ENCODE results near the gene ABCA12. TPM values are rescaled to one million over a fixed set of nuclear protein-coding genes. Genes with fewer than 3 reads are reported as not detected.
A peak's percentile ranks its signal among the peaks of the same experiment; 100 is the strongest.

Gene ABCA12
- total RNA-seq, 8 experiments from 2014 or later, result 0.04 to 0.92 (median 0.10) TPM

DNA sequence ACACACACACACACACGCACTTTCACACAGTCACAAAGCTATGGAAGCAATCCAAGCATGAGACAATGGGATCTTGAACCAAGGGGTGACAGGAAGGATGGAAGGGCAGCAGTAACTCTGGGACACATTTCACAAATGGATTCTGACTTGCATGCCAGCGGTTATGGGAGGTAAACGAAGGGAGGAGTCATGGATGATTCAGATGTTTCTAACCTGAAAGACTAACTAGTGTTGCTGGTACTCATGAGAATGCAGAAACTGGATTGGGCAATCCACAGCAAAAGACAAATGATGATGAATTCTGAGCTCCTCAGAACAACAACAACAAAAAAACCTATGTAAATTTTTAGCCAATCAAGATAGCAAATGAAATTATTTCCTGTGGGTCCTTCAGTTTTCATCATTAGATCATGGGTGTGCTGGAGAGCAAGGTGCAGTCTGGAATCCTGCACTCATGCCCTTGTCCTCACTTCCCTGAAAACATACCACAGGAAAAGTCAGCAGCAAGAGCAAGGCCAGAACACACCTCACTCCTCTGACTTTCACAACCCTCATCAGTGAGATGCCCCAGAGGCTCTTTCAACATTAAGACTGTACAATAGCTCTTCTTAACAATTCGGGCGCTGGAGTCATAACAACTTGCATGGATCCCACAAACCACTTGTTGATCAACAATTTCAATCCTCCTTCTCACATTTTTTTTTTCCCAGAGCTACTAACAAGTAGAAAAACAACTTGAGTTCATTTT, 32.6 kb downstream of the ABCA12 start:
- Histone ChIP-seq H3K27ac (no peak overlapping the region), H3K4me3 (no peak overlapping the region), H3K4me1 (replicated peaks in 1 of 2) (no peaks in the 10 kb centered on the region)
- in situ Hi-C loops (cut with MboI; ENCODE audit: low pct_unique_long_range_greater_than_20kb in 2 of 9, low sequenced_read_pairs in 9 of 9, unreplicated experiment in 9 of 9), result no loop called here
- WGBS, 10 experiments, result 0 to 100% (median 90%) methylated on average over 1 to 5 of the region's 5 CpGs; no CpG with 5 or more reads in 4 of the 10 experiments
- ATAC-seq (replicated peaks in 6 of 8), result peak in 1 of 8 experiments; percentile 76

DNA sequence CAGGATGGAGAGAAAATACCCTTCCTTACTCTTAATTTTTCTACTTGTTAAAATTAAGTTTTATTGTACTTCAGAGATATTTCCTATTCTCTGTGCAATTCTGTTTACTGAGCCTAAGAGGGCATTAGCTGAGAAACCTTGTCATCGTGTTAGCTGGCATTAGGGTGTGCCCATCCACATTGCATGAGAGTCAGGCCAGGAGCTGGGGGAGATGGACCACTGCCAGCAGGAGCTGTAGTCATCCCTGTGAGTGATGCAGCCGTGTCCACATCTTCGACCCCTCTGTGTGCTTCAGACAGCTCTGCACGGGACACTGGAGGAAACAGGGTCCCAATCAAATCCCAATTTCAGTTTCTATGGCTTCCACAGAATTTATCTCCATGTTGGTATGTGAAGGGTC, 34.2 kb downstream of the ABCA12 start:
- ATAC-seq (replicated peaks in 6 of 8), result no peak
- in situ Hi-C loops (cut with MboI; ENCODE audit: low pct_unique_long_range_greater_than_20kb in 2 of 9, low sequenced_read_pairs in 9 of 9, unreplicated experiment in 9 of 9), result no loop called here

DNA sequence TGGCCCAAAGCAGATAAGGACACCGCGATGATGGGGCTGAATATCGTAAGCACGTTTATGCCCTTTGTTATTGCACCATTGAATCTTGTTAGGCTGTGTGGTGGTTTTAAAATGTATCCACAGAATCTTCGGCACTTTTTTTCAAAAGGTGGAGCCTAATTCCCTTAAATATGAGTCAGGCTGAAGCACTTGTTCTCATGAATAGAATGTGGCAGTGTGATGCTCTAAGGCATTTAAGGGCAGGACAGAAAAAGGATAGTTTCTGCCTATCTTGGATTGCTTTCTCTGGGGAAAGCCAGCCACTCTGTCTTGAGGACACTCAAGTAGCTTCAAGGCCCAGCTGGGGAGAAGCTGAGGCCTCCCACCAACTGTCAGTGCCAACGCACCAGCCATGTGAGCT, 39.6 kb downstream of the ABCA12 start:
- WGBS, 10 experiments, result 0 to 100% (median 83%) methylated on average over 1 to 5 of the region's 6 CpGs; no CpG with 5 or more reads in 1 of the 10 experiments
- in situ Hi-C loops (cut with MboI; ENCODE audit: low pct_unique_long_range_greater_than_20kb in 2 of 9, low sequenced_read_pairs in 9 of 9, unreplicated experiment in 9 of 9), result no loop called here
- no peaks in the 10 kb centered on the region for H3K4me1 ChIP-seq (replicated peaks in 1 of 2)
- ATAC-seq (replicated peaks in 6 of 8), result peak in 1 of 8 experiments; percentile 65
- H3K27ac ChIP-seq, result no peak overlapping the region
- H3K4me3 ChIP-seq, result no peak overlapping the region

More for the DNA sequence above, 34.2 kb downstream of the ABCA12 start:
- 0 to 100% (median 80%) methylated on average over 1 to 4 of the region's 4 CpGs; no CpG with 5 or more reads in 4 of the 10 experiments for WGBS, 10 experiments
- no peak overlapping the region for H3K4me3 ChIP-seq
- no peaks in the 10 kb centered on the region for H3K4me1 ChIP-seq (replicated peaks in 1 of 2)
- H3K27ac ChIP-seq, result no peak overlapping the region

DNA sequence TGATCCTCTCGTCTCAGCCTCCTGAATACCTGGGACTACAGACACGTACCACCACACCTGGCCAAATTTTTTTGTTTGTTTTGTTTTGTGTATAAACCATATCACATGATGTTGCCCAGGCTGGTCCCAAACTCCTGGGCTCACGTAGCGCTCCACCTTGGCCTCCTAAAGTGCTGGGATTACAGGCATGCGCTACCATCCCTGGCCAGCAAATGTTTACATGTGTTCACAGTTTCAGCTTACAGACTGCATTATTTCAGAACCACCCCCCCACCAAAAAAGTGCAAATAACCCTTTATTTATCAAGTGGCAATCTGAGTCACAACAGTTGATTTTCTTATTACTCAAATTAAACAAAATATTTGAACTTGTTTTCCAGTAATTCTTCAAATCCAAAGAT, 54.3 kb downstream of the ABCA12 start:
- H3K27ac ChIP-seq, result no peak overlapping the region
- ATAC-seq (replicated peaks in 6 of 8), result no peak
- peaks cover 0 to 22% of the 10 kb centered on the region in 2 donors for H3K4me1 ChIP-seq (replicated peaks in 1 of 2)
- in situ Hi-C loops (cut with MboI; ENCODE audit: low pct_unique_long_range_greater_than_20kb in 2 of 9, low sequenced_read_pairs in 9 of 9, unreplicated experiment in 9 of 9), result no loop called here
- WGBS, 10 experiments, result 0 to 100% (median 79%) methylated on average over 1 to 5 of the region's 5 CpGs; no CpG with 5 or more reads in 1 of the 10 experiments
- no peak overlapping the region for H3K4me3 ChIP-seq

DNA sequence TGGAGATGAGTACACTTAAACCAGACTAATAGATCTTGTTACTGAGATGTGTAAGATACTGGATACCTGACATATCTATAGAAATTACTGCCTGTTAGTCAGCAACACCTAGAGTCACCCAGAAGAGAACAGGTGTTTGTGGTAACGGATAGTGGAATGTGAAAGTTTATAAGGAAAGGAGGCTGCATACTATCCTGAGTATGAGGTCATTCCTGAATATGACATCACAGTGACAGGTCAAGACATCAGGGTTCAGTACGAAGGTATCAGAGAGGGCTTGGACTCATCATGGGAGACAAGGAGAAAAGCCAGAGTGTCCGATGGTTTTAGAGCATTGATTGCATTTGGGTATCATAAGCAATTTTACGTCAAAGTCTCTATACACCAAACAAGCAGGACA, 55.3 kb downstream of the ABCA12 start:
- no peak overlapping the region for H3K27ac ChIP-seq
- no peak for ATAC-seq (replicated peaks in 6 of 8)
- no peak overlapping the region for H3K4me3 ChIP-seq
- WGBS, 10 experiments, result 37 to 100% (median 64%) methylated on average over 1 to 3 of the region's 4 CpGs; no CpG with 5 or more reads in 2 of the 10 experiments
- in situ Hi-C loops (cut with MboI; ENCODE audit: low pct_unique_long_range_greater_than_20kb in 2 of 9, low sequenced_read_pairs in 9 of 9, unreplicated experiment in 9 of 9), result no loop called here
- H3K4me1 ChIP-seq (replicated peaks in 1 of 2), result peaks cover 0 to 26% of the 10 kb centered on the region in 2 donors

DNA sequence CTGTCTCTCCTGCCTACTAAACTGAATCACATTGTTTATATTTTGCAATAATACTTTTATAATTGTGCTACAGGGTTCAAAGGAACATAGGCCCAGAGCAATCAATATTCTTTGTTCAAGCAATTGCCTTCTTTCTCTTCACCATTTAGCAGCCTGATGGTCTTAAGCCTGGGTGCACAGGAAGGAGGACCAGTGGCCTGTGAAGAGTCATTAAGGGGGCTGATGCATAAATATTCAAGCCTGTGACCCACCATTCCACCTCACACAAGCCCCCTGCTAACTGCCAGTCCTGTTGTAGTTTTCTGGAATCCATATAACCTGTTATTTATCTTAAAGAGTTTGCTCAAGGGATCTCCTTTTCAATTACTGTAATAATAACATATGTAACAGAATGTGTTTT, 56.0 kb downstream of the ABCA12 start:
- Histone ChIP-seq H3K4me1 (replicated peaks in 1 of 2) (peaks cover 0 to 26% of the 10 kb centered on the region in 2 donors), H3K4me3 (no peak overlapping the region), H3K27ac (no peak overlapping the region)
- no peak for ATAC-seq (replicated peaks in 6 of 8)
- in situ Hi-C loops (cut with MboI; ENCODE audit: low pct_unique_long_range_greater_than_20kb in 2 of 9, low sequenced_read_pairs in 9 of 9, unreplicated experiment in 9 of 9), result no loop called here

DNA sequence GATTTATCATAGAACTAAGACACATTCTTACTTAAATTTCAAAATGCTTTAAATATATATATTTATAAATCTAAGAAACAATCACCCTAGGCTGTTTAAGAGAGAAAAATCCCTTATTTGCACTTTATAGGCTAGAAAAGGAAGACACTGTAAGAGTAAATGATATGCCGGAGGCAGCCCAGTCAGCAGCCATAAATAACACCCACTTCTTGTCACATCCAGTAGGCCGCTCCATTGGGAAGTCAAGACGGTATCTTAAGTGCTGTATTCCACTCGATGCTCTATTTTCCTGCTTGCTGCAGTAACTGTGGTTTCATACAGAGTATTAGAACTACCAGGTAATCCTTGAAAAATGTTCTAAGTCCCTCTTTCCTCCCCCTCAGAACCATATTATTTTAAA, 57.9 kb downstream of the ABCA12 start:
- Histone ChIP-seq H3K4me3 (no peak overlapping the region), H3K4me1 (replicated peaks in 1 of 2) (peaks cover 0 to 26% of the 10 kb centered on the region in 2 donors), H3K27ac (no peak overlapping the region)
- peak in 5 of 8 experiments; percentile 74 to 88 (median 87) for ATAC-seq (replicated peaks in 6 of 8)
- 28 to 86% (median 53%) methylated on average over 1 to 4 of the region's 4 CpGs for WGBS, 10 experiments
- in situ Hi-C loops (cut with MboI; ENCODE audit: low pct_unique_long_range_greater_than_20kb in 2 of 9, low sequenced_read_pairs in 9 of 9, unreplicated experiment in 9 of 9), result no loop called here

DNA sequence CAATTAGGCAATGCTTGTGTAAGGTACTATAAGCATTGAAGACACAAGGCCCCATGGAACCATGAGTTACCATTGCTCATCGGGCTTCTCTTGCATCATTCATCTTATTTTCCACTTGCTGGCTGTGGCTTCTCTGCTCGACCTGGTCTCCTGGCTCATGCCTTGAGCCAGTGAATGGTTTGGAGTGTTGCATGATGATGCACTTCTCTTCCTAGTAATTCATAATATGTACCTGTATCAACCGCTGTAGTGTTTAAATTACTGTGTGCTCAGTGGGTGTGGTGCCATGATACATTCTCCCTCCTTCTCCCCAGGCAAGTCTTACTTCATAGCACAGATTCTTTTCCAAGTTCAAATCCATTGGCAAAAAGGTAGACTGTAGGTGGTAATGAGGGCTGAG, 66.8 kb downstream of the ABCA12 start:
- no peak overlapping the region for H3K4me3 ChIP-seq

DNA sequence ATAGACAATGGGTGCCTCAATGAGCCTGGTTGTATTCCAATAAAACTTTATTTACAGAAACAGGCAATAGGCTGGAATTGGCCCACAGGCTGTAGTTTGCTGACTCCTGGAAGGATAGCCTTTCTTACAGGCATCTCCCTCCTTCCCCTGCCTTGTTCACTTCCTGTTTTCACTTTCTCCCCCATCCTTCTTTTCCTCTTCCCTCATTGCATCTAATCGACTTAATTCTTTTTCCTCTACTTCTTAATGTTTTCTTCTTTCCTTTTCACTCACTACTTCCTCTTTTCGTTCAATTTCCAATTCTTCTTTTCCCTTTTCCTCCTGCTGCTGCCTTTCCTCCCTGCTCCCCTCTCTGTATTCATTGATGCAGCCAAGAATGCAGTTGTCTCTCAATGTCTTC, 70.0 kb downstream of the ABCA12 start:
- WGBS, 10 experiments, result 7 to 90% (median 64%) methylated on average over 2 of the region's 2 CpGs; no CpG with 5 or more reads in 1 of the 10 experiments
- Histone ChIP-seq H3K4me1 (replicated peaks in 1 of 2) (peaks cover 0 to 9% of the 10 kb centered on the region in 2 donors), H3K27ac (no peak overlapping the region), H3K4me3 (no peak overlapping the region)
- in situ Hi-C loops (cut with MboI; ENCODE audit: low pct_unique_long_range_greater_than_20kb in 2 of 9, low sequenced_read_pairs in 9 of 9, unreplicated experiment in 9 of 9), result no loop called here
- ATAC-seq (replicated peaks in 6 of 8), result no peak

More for the DNA sequence above, 66.8 kb downstream of the ABCA12 start:
- Histone ChIP-seq H3K27ac (no peak overlapping the region), H3K4me1 (replicated peaks in 1 of 2) (no peaks in the 10 kb centered on the region)
- 0 to 100% (median 70%) methylated on average over 1 to 2 of the region's 3 CpGs; no CpG with 5 or more reads in 4 of the 10 experiments for WGBS, 10 experiments
- in situ Hi-C loops (cut with MboI; ENCODE audit: low pct_unique_long_range_greater_than_20kb in 2 of 9, low sequenced_read_pairs in 9 of 9, unreplicated experiment in 9 of 9), result no loop called here
- ATAC-seq (replicated peaks in 6 of 8), result peak in 1 of 8 experiments; percentile 65

DNA sequence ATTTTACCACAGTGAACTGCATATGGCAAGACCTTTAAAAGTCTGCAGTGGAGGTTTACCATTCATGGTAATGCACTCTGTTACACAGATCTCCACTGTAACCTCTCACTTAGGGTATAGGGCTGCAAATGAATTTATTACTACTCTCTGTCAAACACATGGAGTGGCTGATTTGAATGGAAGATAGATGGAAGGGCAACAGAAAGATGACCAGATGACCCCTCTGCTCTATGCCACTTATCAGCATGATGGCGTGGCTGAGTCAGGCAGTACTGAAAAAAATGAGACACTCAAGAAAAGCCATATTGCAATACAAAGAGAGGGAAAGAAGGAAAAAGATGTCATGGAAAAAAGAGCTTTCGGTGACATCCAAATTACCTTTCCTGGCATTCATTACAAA, 72.3 kb downstream of the ABCA12 start:
- peak in 5 of 8 experiments; percentile 20 to 79 (median 61) for ATAC-seq (replicated peaks in 6 of 8)

DNA sequence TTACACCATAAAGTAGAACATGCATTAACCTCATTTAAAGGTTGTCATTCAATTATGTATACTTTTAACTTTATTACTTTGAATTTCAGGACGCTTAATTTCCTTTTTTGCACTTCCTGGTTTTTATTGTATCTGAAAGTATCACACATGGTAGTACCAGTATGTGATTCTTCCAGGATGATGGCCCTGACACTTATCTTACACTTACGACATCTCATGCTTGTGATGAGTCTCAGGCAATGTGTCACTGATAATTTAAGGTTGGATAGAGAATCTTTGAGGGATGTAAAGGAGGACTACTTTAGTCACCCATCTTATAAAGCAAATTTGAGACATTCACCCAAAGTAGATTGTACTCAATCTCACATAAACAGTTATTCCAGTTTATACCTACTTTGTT, 74.9 kb downstream of the ABCA12 start:
- 0 to 88% (median 47%) methylated on average over 1 to 2 of the region's 2 CpGs; no CpG with 5 or more reads in 3 of the 10 experiments for WGBS, 10 experiments
- in situ Hi-C loops (cut with MboI; ENCODE audit: low pct_unique_long_range_greater_than_20kb in 2 of 9, low sequenced_read_pairs in 9 of 9, unreplicated experiment in 9 of 9), result no loop called here
- Histone ChIP-seq H3K4me1 (replicated peaks in 1 of 2) (peaks cover 6 to 12% of the 10 kb centered on the region in 2 donors), H3K4me3 (no peak overlapping the region), H3K27ac (no peak overlapping the region)
- no peak for ATAC-seq (replicated peaks in 6 of 8)

More for the DNA sequence above, 72.3 kb downstream of the ABCA12 start:
- Histone ChIP-seq H3K4me3 (no peak overlapping the region), H3K4me1 (replicated peaks in 1 of 2) (peaks cover 5 to 12% of the 10 kb centered on the region in 2 donors), H3K27ac (no peak overlapping the region)
- in situ Hi-C loops (cut with MboI; ENCODE audit: low pct_unique_long_range_greater_than_20kb in 2 of 9, low sequenced_read_pairs in 9 of 9, unreplicated experiment in 9 of 9), result no loop called here
- 20 to 100% (median 63%) methylated on average over 1 to 2 of the region's 2 CpGs; no CpG with 5 or more reads in 1 of the 10 experiments for WGBS, 10 experiments

DNA sequence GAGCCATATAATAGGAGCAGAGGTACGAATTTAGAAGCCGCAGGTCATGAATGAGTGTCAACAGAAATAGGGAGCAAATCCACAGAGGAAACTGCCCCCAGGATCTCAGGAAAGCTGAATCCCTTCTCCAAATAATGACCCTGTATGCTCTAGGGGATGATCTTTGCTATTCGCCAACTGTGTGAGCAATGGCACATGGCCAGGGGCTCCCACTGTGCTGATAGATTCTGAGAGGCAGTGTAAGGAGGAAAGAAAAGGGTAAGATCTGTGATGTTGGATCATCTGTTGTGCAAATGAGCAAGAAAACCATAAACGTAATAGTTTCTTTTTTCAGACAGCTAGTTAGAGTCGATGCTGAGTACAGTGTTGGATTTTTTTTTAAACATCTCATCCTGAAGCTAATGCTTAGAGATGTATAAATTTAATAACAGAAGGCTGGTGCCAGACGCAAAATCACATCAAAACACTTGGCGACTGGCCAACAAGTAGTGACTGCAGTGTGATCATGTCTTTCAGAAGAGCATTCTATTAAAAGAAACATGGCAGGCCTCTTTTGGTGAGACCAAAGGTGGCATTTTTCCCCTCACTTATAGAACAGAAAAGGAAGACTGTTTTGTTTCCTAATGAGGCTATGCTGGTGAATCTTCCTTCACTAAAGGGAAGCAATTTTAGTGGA, 77.4 kb downstream of the ABCA12 start:
- WGBS, 10 experiments, result 0 to 86% (median 77%) methylated on average over 3 to 7 of the region's 7 CpGs; no CpG with 5 or more reads in 1 of the 10 experiments
- peaks cover 6 to 7% of the 10 kb centered on the region in 2 donors for H3K4me1 ChIP-seq (replicated peaks in 1 of 2)
- in situ Hi-C loops (cut with MboI; ENCODE audit: low pct_unique_long_range_greater_than_20kb in 2 of 9, low sequenced_read_pairs in 9 of 9, unreplicated experiment in 9 of 9), result no loop called here
- peak in 2 of 8 experiments; percentile 35 to 65 for ATAC-seq (replicated peaks in 6 of 8)
- no peak overlapping the region for H3K27ac ChIP-seq
- H3K4me3 ChIP-seq, result no peak overlapping the region

DNA sequence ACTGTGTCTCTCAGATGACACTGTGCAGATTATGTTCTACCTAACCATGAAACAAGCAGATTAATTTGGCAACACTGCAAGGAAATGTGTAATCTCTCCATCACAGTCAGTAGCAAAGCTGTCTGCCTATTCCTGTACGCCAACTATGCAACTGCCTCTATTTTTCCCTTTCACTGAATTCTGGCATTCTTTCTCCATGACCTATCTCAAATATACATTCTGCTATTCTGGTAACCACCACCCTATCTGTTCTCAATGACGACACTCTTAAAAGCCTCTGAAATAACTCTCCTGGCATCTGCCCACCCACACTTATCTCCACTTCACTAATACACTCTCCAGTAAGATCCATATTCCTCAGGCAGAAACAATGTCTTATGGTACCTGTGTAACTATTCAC, 78.7 kb downstream of the ABCA12 start:
- WGBS, 10 experiments, result 0 to 100% (median 64%) methylated on average over 1 to 2 of the region's 2 CpGs; no CpG with 5 or more reads in 4 of the 10 experiments
- Histone ChIP-seq H3K4me1 (replicated peaks in 1 of 2) (peaks cover 3 to 6% of the 10 kb centered on the region in 2 donors), H3K27ac (no peak overlapping the region), H3K4me3 (no peak overlapping the region)
- in situ Hi-C loops (cut with MboI; ENCODE audit: low pct_unique_long_range_greater_than_20kb in 2 of 9, low sequenced_read_pairs in 9 of 9, unreplicated experiment in 9 of 9), result no loop called here
- peak in 2 of 8 experiments; percentile 89 to 94 for ATAC-seq (replicated peaks in 6 of 8)

All from motor neuron (in vitro differentiated cells).